ENCODE results near the gene PLEKHG3. TPM values are rescaled to one million over a fixed set of nuclear protein-coding genes. Genes with fewer than 3 reads are reported as not detected.

The PLEKHG3 gene
- total RNA-seq, 2 donors from 2014 or later = 57.8 to 69.7 TPM

- Histone ChIP-seq H3K27ac (no peak overlapping the region), H3K4me3 (no peak overlapping the region), H3K9me3 (no peaks in the 10 kb centered on the region), H3K4me1 (replicated peaks) (no peaks in the 10 kb centered on the region), H3K27me3 (replicated peaks; ENCODE audit: insufficient read depth) (no peaks in the 10 kb centered on the region), H3K36me3 (no peaks in the 10 kb centered on the region)
- no peak for DNase-seq (ENCODE audit: low spot score)
- WGBS = 80% methylated on average over 2 of the region's 2 CpGs
- TF ChIP-seq CTCF (IDR thresholded peaks at IDR 0.05) (no peak), POLR2AphosphoS5 (IDR thresholded peaks at IDR 0.05) (no peak), POLR2A (IDR thresholded peaks at IDR 0.05) (no peak)
- intact Hi-C loops (cut with DNase I) = no loop called here
Measured at GRCh38 chr14:64695071-64695470, 9.2 kb upstream of the PLEKHG3 start.

- intact Hi-C loops (cut with DNase I) = no loop called here
- Histone ChIP-seq H3K27ac (peak overlapping the region; percentile 24 to 46), H3K27me3 (replicated peaks; ENCODE audit: insufficient read depth) (no peaks in the 10 kb centered on the region), H3K4me1 (replicated peaks) (no peaks in the 10 kb centered on the region), H3K9me3 (no peaks in the 10 kb centered on the region), H3K4me3 (no peak overlapping the region), H3K36me3 (no peaks in the 10 kb centered on the region)
- WGBS = 23% methylated on average over 4 of the region's 4 CpGs
- DNase-seq (ENCODE audit: low spot score) = no peak
- peak; percentile 66 for TF ChIP-seq POLR2AphosphoS5 (IDR thresholded peaks at IDR 0.05)
- no peak for TF ChIP-seq POLR2A (IDR thresholded peaks at IDR 0.05)
Measured at GRCh38 chr14:64696355-64696857, 7.8 kb upstream of the PLEKHG3 start.

DNA sequence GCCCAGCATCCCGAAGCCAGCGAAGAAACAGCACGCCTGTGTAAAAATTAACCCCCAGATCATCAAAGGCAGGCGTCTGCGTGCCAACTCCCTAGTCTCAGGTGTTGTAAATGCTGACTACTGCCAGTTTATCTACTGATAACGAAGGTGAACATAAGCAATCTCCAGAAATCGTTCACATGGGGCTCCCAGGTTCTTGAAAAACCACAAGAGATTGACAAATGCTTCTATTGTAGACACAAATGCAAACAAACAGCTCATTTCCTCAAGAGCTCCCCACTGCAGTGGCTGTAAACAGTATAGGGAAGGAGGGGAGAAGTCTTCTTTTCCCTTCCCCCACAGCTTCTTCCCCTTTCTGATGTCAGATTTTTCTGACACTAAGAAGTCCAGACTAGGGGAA, 5.3 kb upstream of the PLEKHG3 start:
- DNase-seq (ENCODE audit: low spot score) = no peak
- WGBS = 58% methylated on average over 7 of the region's 7 CpGs
- intact Hi-C loops (cut with DNase I) = no loop called here

GRCh38 chr14:64700290-64700689, 3.9 kb upstream of the PLEKHG3 start:
- no peak for DNase-seq (ENCODE audit: low spot score)
- Histone ChIP-seq H3K27me3 (replicated peaks; ENCODE audit: insufficient read depth) (no peaks in the 10 kb centered on the region), H3K36me3 (no peaks in the 10 kb centered on the region), H3K27ac (no peak overlapping the region), H3K4me3 (no peak overlapping the region), H3K4me1 (replicated peaks) (peaks cover 3% of the 10 kb centered on the region), H3K9me3 (no peaks in the 10 kb centered on the region)
- TF ChIP-seq POLR2A (IDR thresholded peaks at IDR 0.05) = no peak
- TF ChIP-seq CTCF (IDR thresholded peaks at IDR 0.05) = no peak
- TF ChIP-seq POLR2AphosphoS5 (IDR thresholded peaks at IDR 0.05) = no peak
- 82% methylated on average over 2 of the region's 2 CpGs for WGBS
- intact Hi-C loops (cut with DNase I) = no loop called here

More for the DNA sequence above, 5.3 kb upstream of the PLEKHG3 start:
- TF ChIP-seq POLR2AphosphoS5 (IDR thresholded peaks at IDR 0.05) (no peak), POLR2A (IDR thresholded peaks at IDR 0.05) (no peak), CTCF (IDR thresholded peaks at IDR 0.05) (no peak)
- Histone ChIP-seq H3K27ac (peak overlapping the region in 1 of 2 donors; percentile 4), H3K4me1 (replicated peaks) (peaks cover 3% of the 10 kb centered on the region), H3K27me3 (replicated peaks; ENCODE audit: insufficient read depth) (no peaks in the 10 kb centered on the region), H3K4me3 (no peak overlapping the region), H3K36me3 (no peaks in the 10 kb centered on the region), H3K9me3 (no peaks in the 10 kb centered on the region)

GRCh38 chr14:64700894-64701293, 3.3 kb upstream of the PLEKHG3 start:
- WGBS = 64% methylated on average over 4 of the region's 4 CpGs
- H3K4me3 ChIP-seq = no peak overlapping the region
- no peaks in the 10 kb centered on the region for H3K36me3 ChIP-seq
- intact Hi-C loops (cut with DNase I) = no loop called here
- no peaks in the 10 kb centered on the region for H3K27me3 ChIP-seq (replicated peaks; ENCODE audit: insufficient read depth)
- H3K4me1 ChIP-seq (replicated peaks) = peaks cover 5% of the 10 kb centered on the region
- no peak for TF ChIP-seq CTCF (IDR thresholded peaks at IDR 0.05)
- no peak for TF ChIP-seq POLR2AphosphoS5 (IDR thresholded peaks at IDR 0.05)
- no peak for TF ChIP-seq POLR2A (IDR thresholded peaks at IDR 0.05)
- H3K9me3 ChIP-seq = no peaks in the 10 kb centered on the region
- no peak for DNase-seq (ENCODE audit: low spot score)
- no peak overlapping the region for H3K27ac ChIP-seq
